A375 (cell line): Measurements from ENCODE around the gene FAM162B. TPM values are rescaled to one million over a fixed set of nuclear protein-coding genes. Genes with fewer than 3 reads are reported as not detected.

Source experiments
- total RNA-seq: library from RNA; depleted of rRNA; stranded (reverse); fragments of >200 nt; shearing (Covaris generic); gene quantifications from 2 replicates; pipeline ENCODE4 v1.2.3, GENCODE V29; 2014; rRNA removed

FAM162B gene
- not detected in 2 replicates for total RNA-seq

DNA sequence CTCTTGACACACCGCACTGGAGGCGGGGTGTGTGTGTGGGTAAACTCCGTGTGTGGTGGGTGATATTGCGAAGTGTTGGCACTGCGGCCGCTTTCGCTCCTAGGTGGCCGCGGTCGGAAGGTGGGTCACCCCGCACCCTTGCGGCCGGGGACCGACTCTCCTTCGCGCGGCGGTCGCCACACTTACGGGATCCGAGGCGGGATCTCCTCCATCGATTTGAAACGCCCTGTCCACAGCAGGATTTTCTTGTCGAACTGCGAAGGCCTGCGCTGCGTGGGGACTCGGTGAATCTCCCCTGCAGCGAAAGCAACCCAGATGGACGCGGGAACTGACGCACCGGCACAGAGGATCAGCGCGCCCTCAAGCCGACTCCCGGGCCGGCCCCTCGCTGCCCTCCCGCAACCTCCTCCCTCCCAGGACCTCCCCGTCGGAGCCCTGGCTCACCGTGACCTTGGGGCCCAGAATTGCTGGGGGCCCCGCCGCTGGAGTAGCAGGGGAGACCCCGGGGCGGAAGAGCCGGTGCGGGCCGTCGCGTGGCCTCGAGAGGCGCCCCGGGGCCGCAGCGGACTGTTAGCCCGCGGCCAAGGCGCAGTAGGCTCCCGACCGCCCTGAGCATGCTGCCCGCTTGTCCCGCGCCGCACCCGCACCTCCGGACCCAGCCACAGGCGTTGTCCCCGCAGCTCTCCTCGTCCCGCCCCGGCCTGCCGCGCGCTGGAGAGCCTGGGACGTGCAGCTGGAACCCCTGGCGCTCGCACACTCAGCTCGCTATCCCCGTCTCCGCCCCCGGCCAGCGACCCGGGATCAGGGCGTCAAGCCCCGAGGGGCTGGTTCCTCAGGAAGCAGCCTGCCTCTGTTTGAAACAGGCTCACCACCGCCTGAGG is at the start of gene FAM162B:
Gene FAM162B (minus strand): TSS at position 759 of the 881 bp plus-strand sequence. CDS start 143 bp downstream, at position 616.

Other genes starting within 250 kb of the FAM162B start
- gene TRAPPC3L, start 220.0 kb downstream of the FAM162B start, total RNA-seq: not detected in 2 replicates
- not detected in 2 replicates for gene CALHM4, start 212.0 kb downstream of the FAM162B start, total RNA-seq
- gene RWDD1, start 194.2 kb downstream of the FAM162B start, total RNA-seq: 12.4 and 27.9 TPM in 2 replicates
- gene RSPH4A, start 149.2 kb downstream of the FAM162B start, total RNA-seq: 0.30 and 0.40 TPM in 2 replicates
- gene ZUP1, start 97.0 kb downstream of the FAM162B start, total RNA-seq: 8.1 and 8.4 TPM in 2 replicates
- 4.0 and 6.0 TPM in 2 replicates for gene KPNA5, start 84.5 kb downstream of the FAM162B start, total RNA-seq
- gene GPRC6A, start 63.4 kb upstream of the FAM162B start, total RNA-seq: not detected in 2 replicates
- gene RFX6, start 111.5 kb upstream of the FAM162B start, total RNA-seq: not detected in 2 replicates